NOMO-1 (cell line): ENCODE measurements around the gene SS18L1.

Experiments
- DNase-seq, 2 experiments: peaks; one replicate each; lab custom pipeline; 2025; ENCODE audit not compliant: unreplicated experiment in 2 of 2; lab: John Stamatoyannopoulos, UW

Gene SS18L1

DNA sequence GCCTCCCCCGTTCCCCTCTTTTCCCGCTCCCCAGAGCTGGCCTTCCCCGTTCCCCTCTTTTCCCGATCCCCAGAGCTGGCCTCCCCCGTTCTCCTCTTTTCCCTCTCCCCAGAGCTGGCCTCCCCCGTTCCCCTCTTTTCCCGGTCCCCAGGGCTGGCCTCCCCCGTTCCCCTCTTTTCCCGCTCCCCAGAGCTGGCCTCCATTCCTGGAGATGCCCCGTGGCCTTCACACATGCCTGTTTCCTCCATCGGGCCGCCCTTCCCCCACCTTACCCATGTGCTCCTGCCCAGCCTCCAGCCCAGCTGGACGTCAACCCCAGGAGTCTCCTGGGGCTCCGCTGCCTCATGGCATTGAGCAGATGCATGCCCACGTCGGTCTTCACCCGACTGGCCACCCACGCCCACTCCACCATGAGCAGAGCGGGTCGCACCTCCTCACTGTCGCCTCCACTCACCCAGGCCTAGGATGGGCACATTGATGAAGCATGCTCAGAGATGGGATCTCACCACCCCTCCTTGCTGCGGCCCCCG lies 8.3 kb downstream of the SS18L1 start:
- no peak for DNase-seq

DNA sequence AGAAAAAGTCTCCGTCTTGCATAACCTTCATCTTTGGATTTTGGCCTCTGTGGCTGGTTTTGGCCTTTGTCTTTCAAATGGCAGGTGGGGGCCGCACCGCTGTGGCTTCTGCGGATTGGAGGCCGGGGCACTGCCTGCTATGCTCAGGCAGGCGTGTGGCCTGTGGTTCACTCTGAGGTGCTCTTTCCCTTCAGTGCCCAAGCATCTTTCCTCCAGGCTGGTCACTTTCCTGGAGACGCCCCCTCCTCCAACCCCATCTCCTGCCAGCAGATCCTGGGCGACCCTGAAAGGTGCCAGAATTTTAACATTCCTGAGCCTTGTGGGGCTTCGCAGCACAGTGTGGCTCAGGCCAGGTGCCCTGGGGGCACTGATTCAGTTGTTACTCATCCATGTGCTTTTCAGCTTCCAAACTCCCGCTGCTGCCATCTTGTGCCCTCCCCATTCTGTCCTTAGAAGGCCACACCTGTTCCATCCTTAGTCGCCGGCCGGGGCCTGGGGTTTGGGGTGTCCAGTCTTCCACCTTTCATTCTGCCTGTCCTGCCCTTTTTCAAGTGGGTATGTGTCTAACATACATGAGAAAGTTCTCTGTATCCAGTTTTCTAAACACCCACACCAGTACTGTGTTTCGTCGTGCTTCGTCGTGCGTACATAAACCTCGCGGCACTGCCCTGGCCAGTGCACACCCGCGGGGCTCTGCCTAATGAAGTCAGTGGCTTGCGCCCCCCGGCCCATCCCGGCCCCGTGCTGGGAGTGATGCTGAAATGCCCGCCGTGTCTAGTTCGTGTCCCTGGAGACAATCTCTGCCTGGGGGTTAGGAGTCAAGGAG lies 12.1 kb downstream of the SS18L1 start:
- no peak for DNase-seq

GRCh38 chr20:62156254-62156556 lies 12.6 kb downstream of the SS18L1 start:
- DNase-seq: no peak

DNA sequence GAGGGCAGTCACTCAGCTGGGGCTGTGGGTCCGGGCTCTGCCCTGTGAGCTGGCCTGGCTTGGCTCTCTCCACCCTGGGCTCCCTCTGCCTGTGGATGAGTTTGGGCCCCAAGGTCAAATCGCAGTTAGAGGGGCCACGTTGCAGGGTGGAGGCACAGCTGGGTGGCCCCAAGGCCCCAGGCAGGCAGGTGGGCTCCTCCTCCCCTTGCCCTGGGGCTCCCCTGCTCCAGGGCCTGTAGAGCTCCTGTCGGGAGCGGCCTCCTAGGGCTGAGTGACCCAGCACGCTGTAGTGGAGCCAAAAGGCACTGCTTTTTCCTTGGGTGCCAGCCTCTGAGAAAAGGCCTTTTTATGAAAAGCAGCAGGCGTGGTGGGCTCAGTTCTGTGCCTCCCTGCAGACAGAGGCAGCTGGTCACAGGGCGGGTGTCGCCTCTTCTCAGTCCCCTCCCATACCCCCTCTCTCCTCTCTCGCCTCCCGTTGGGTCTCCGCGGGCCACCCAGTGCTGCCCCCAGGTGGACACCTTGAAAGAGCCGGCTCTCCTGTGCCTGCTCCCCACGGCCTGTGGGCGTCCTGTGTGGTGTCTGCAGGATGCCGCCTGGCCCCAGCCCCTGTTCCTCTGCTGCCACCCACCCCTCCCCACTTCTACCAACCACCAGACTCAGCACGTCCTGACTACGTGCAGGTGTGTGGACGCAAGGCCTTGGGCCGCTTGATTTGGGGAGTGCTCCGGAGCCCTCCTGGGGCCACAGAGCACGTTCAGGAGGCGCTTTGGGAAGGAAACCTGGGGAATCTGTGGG lies 13.2 kb downstream of the SS18L1 start:
- peak in 1 of 2 experiments; percentile 20 for DNase-seq

GRCh38 chr20:62157387-62158087 lies 14.0 kb downstream of the SS18L1 start:
- DNase-seq: no peak

DNA sequence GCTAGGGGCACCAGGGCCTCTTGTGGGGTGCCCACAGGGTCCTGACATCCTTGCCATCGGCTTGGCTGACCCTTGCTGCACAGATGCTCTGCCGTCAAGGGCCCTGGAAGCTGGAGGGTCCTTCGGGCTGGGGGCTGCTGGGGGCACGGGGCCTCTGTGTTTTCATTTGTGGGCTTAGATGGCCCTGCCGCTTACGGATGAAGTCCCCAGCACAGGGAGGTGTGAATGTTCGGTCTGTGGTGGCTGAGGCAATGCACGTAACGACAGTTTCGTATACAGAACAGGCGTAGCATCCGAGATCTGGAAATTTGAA lies 14.5 kb downstream of the SS18L1 start:
- no peak for DNase-seq

- no peak for DNase-seq
These were observed 15.0 kb downstream of the SS18L1 start for GRCh38 chr20:62158541-62158940.

DNA sequence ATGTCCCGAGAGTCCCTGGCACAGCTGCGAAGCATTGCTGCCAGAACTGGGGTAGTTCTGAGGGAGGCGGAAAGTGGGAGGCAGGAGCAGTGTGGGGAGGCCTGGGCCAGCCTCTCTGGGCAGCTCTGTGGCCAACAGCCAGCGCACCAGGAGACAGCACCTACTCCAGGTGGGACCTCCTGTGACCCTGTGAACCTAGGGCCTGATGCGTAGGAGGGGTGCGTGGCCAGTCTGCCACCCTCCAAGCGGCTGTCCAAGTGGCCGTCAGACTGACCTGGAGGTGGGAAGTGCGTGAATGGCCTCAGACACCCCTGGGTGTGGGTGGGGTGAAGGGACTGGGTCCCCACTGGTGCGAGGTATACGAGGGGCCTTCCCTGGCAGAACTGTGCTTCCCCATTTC lies 15.5 kb downstream of the SS18L1 start:
- no peak for DNase-seq

- DNase-seq: no peak
These were observed 16.3 kb downstream of the SS18L1 start for GRCh38 chr20:62159839-62160238.

DNA sequence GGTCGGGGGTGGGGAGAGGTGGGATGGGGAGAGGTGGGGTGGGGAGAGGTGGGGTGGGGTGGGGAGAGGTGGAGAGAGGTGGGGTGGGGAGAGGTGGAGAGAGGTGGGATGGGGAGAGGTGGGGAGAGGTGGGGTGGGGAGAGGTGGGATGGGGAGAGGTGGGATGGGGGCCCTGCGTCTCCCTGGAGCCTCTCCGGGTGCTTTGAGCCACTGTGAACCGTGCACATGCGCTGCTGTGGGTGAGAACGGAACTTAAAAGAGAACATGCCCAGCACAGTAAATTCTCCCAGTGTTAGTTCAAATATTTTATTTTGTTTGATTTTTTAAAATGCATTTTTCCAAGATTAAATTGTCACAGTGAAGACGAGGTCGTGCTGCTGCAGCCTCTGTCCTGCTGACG lies 16.7 kb downstream of the SS18L1 start:
- DNase-seq: no peak

DNA sequence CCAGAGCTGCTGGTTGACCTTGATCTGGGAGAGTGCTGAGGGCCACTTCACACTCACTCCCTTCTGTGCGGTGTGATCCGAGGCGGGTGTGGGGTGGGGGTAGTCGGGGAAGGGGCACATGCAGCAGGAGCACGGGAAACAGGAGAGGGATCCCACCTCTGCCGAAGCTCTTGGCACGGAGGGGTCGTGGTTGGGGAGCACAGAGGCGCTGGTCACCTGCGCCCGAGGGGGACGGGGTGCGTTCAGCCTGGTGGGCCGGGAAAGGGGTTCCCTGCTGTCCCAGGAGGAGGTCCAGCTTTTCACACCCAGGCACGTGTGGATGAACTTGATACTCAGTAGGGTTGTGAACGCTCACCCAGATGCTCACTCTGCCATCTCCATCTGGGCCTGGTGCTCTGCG lies 17.3 kb downstream of the SS18L1 start:
- DNase-seq: no peak

DNA sequence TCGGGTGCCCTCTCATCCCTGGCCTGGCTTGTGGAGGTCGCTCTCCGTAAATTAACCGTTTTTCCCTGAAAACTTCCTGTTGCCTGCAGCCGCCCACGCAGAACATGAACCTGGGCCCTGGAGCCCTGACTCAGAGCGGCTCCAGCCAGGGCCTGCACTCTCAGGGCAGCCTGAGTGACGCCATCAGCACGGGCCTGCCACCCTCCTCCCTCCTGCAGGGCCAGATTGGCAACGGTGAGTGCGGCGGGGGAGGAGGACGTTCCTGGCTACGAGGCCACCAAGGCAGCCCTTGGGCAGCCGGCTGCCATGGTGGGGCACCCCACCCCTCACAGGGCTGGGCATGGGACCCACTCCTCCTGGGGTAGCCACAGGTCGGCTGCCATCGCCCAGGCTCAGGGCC lies 17.8 kb downstream of the SS18L1 start:
- DNase-seq: no peak

- no peak for DNase-seq
These were observed 19.4 kb downstream of the SS18L1 start for GRCh38 chr20:62162765-62163484.

- DNase-seq: no peak
These were observed 19.9 kb downstream of the SS18L1 start for GRCh38 chr20:62163485-62163865.

DNA sequence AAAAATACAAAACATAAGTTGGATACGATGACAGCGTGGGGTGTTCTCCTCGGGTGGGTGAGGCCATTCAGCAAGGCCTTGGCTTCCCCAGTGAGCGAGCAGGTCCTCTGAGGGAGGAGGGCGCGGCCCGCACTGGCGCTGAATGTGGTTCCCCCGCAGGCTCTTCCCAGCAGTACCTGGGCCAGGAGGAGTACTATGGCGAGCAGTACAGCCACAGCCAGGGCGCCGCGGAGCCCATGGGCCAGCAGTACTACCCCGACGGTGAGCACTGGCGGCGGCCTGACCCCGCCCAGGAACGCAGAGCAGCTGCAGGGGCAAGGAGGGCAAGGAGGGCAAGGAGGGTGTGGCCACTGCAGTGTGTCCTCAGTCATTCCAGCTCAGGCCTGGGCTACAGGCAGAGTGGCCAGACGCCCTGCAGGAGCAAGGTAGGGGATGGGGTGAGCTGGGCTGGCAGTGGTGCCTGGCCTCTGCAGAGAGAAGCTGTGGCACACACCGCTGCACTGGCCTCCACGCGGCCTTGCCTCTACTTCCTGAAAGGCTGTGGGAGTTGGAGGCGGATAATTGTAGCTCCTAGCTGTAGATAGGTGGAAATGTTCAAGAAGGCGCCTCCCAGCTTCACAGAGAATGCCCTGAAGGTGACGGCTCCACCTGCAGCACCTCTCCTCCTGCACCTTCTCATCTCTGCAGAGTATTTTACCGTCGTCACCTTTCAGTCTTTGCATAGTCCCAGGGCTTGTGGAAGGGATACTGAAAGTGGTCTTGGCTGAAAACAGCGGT lies 20.6 kb downstream of the SS18L1 start:
- DNase-seq: no peak

GRCh38 chr20:62164879-62165761 lies 21.6 kb downstream of the SS18L1 start:
- no peak for DNase-seq

DNA sequence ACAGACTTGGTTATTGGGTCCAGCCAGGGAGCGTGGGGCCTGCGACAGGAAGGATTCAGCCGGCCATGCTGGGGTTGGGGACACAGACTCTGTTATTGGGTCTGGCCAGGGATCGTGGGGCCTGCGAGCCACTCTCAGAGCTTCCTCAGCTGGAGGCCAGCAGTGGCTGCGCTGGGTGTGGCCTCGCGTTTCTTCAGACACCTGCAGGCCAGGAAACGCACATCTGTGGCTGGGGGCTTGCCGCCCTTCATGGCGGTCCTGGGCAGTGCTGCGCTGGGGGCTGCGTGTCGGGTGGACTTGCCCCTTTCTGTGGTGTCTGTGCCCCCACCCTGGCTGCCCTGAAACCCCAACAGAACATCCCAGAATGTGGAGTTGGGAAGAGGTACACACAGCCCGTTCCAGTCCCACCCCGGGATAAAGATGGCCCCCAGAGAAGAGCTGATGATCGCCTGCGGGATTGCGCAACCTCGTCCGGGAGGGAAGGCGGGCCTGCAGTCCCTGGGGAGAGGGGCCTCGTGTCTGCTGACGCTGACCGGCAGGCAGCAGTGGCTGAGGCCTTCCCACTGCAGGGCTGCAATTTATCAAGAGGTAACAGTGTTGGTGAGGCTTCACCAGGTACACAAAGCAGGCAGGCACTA lies 22.3 kb downstream of the SS18L1 start:
- DNase-seq: no peak

- DNase-seq: no peak
These were observed 23.9 kb downstream of the SS18L1 start for GRCh38 chr20:62167474-62167873.

GRCh38 chr20:62168061-62168460 lies 24.5 kb downstream of the SS18L1 start:
- no peak for DNase-seq
